CD4-positive, alpha-beta memory T cell (primary cell): ENCODE measurements around the gene ATP6V1G2. TPM values are rescaled to one million over a fixed set of nuclear protein-coding genes. Genes with fewer than 3 reads are reported as not detected.

Experiments used
- CTCF ChIA-PET: fragments of 350-600 bp; sonication (Branson Sonifier 250); formaldehyde crosslinking; loops from one replicate; lab custom pipeline; 2021; ENCODE audit warnings: inconsistent platforms; ENCODE audit not compliant: partially characterized antibody; lab: Charles Lee
- POLR2A ChIA-PET: fragments of 350-600 bp; sonication (Branson Sonifier 250); formaldehyde crosslinking; loops from one replicate; lab custom pipeline; 2021; ENCODE audit not compliant: partially characterized antibody; lab: Charles Lee
- DNase-seq, 5 donors: peaks; one replicate each; pipeline versions ENCODE4 v3.0.0 to v3.0.0-alpha.2; 2020 to 2022; ENCODE audit warnings: mixed read lengths in 1 of 5
- H3K27ac ChIP-seq: one replicate; pipeline ENCODE4 v1.7.0; 2013; ENCODE audit warnings: low read depth, low read length
- H3K27me3 ChIP-seq: 2 replicates; pipeline ENCODE4 v1.7.0; 2013; ENCODE audit warnings: mild to moderate bottlenecking, low read length, moderate library complexity; ENCODE audit not compliant: insufficient read depth
- H3K36me3 ChIP-seq: 2 replicates; pipeline ENCODE4 v1.7.0; 2013; ENCODE audit warnings: mild to moderate bottlenecking, low read length, moderate library complexity; ENCODE audit not compliant: insufficient read depth
- H3K4me1 ChIP-seq: 2 replicates; pipeline ENCODE4 v1.7.0; 2013; ENCODE audit warnings: mild to moderate bottlenecking, low read length, moderate library complexity; ENCODE audit not compliant: insufficient read depth
- H3K4me3 ChIP-seq, 2 donors: one replicate each; pipeline ENCODE4 v1.7.0; 2013; ENCODE audit warnings: low read length in 2 of 2, mild to moderate bottlenecking in 1 of 2
- H3K9me3 ChIP-seq, 2 donors: one replicate each; pipeline ENCODE4 v1.7.0; 2013; ENCODE audit warnings: low read length in 2 of 2, control low read depth in 1 of 2; ENCODE audit not compliant: control insufficient read depth in 1 of 2
- H3K27ac Mint-ChIP-seq, 7 donors: one replicate each; pipeline ENCODE4 v1.8.0; 2020 to 2021; ENCODE audit warnings: mixed read lengths in 7 of 7, mild to moderate bottlenecking in 6 of 7, inconsistent platforms in 3 of 7, moderate library complexity in 3 of 7
- H3K27me3 Mint-ChIP-seq, 2 donors: one replicate each; pipeline ENCODE4 v1.8.0; 2020 to 2021; ENCODE audit warnings: mixed read lengths in 2 of 2
- H3K36me3 Mint-ChIP-seq, 2 donors: one replicate each; pipeline ENCODE4 v1.8.0; 2020 to 2021; ENCODE audit warnings: mixed read lengths in 2 of 2, inconsistent platforms in 1 of 2, mild to moderate bottlenecking in 1 of 2
- H3K4me1 Mint-ChIP-seq, 4 donors: one replicate each; pipeline ENCODE4 v1.8.0; 2020 to 2021; ENCODE audit warnings: mixed read lengths in 4 of 4, mild to moderate bottlenecking in 1 of 4
- H3K4me3 Mint-ChIP-seq, 8 donors: one replicate each; pipeline ENCODE4 v1.8.0; 2020 to 2021; ENCODE audit warnings: mixed read lengths in 8 of 8, mild to moderate bottlenecking in 7 of 8, moderate library complexity in 6 of 8, inconsistent platforms in 3 of 8
- H3K9me3 Mint-ChIP-seq, 8 donors: one replicate each; pipeline ENCODE4 v1.8.0; 2020 to 2021; ENCODE audit warnings: mixed read lengths in 8 of 8, mild to moderate bottlenecking in 5 of 8, inconsistent platforms in 3 of 8, moderate library complexity in 1 of 8
- intact Hi-C: fragments of 100-400 bp; cut with micrococcal nuclease; formaldehyde crosslinking; loops from one replicate; pipeline ENCODE4 v1.15.1; 2023
- polyA plus RNA-seq, 2 donors: library from polyadenylated mRNA; unstranded; fragments of 300-500 nt; fragmentation: Illumina TruSeq; gene quantifications; one replicate each; pipeline ENCODE4 v1.2.3, GENCODE V29; 2021
- total RNA-seq, 2 experiments: library from RNA; stranded (reverse); gene quantifications; one replicate each; pipeline ENCODE4 v1.2.3, GENCODE V29; 2021

Gene ATP6V1G2
- total and polyA plus RNA-seq, 4 experiments from 2014 or later, result 0.84 to 7.2 (median 3.5) TPM

GRCh38 chr6:31573239-31574105, 27.1 kb upstream of the ATP6V1G2 start:
- peaks cover 23 to 41% of the 10 kb centered on the region in 2 donors for H3K36me3 Mint-ChIP-seq

GRCh38 chr6:31572041-31572911, 25.9 kb upstream of the ATP6V1G2 start, which contains the start of gene LTA:
LTA (plus strand) TSS chr6:31572289; CDS start chr6:31572743, 454 bp downstream.
- peak within 1 kb of the TSS; percentile 96 to 100 (median 99) for H3K27ac Mint-ChIP-seq
- peaks cover 3% of the 10 kb centered on the region for H3K36me3 ChIP-seq
- peak; percentile 78 to 90 (median 81) for DNase-seq
- POLR2A ChIA-PET, result interaction anchor here (1.1 to 52.5 kb wide), 3 partner anchors 9 to 77 kb away, joined by 3 to 3597 read pairs (median 3597); partner anchors contain the start of genes ATP6V1G2, DDX39B, LST1 and LTA
- H3K36me3 Mint-ChIP-seq, result peaks cover 15 to 42% of the 10 kb centered on the region in 2 donors
- H3K4me3 Mint-ChIP-seq, result peak within 1 kb of the TSS; percentile 88 to 100 (median 99)
- H3K27me3 Mint-ChIP-seq, result no peaks in the 10 kb centered on the region
- H3K27me3 ChIP-seq, result no peaks in the 10 kb centered on the region
- H3K9me3 Mint-ChIP-seq, result peaks cover 0 to 7% (median 0%) of the 10 kb centered on the region in 8 donors
- no peaks in the 10 kb centered on the region for H3K9me3 ChIP-seq
- H3K4me1 Mint-ChIP-seq, result peaks cover 68 to 100% (median 79%) of the 10 kb centered on the region in 4 donors
- peak within 1 kb of the TSS; percentile 39 to 62 for H3K4me3 ChIP-seq
- intact Hi-C loops, result loop anchor here (1.0 kb wide), 3 partner anchors 8 to 30 kb away; partner anchors contain the start of gene DDX39B
- CTCF ChIA-PET, result interaction anchor here (1.0 to 35.1 kb wide), 6 partner anchors 9 to 26 kb away, joined by 4 to 1152 read pairs (median 324); partner anchors contain the start of genes ATP6V1G2, LST1, LTB and NCR3
- peaks cover 83% of the 10 kb centered on the region for H3K4me1 ChIP-seq
- H3K27ac ChIP-seq, result peak within 1 kb of the TSS; percentile 83

More at GRCh38 chr6:31573239-31574105, 27.1 kb upstream of the ATP6V1G2 start:
- ChIA-PET POLR2A (interaction anchor here (1.5 to 52.5 kb wide), 3 partner anchors 9 to 29 kb away, joined by 4 to 3597 read pairs (median 3597); partner anchors contain the start of genes ATP6V1G2, DDX39B, LST1 and LTA), CTCF (interaction anchor here (1.0 to 19.7 kb wide), 6 partner anchors 9 to 257 kb away, joined by 4 to 962 read pairs (median 10); partner anchors contain the start of genes ATP6V1G2, DDX39B, LST1 and LTB)
- Histone ChIP-seq H3K4me3 (peak overlapping the region in 1 of 2 donors; percentile 62), H3K27me3 (no peaks in the 10 kb centered on the region), H3K36me3 (peaks cover 12% of the 10 kb centered on the region), H3K27ac (peak overlapping the region; percentile 83), H3K4me1 (peaks cover 82% of the 10 kb centered on the region), H3K9me3 (no peaks in the 10 kb centered on the region)
- H3K4me1 Mint-ChIP-seq, result peaks cover 60 to 97% (median 75%) of the 10 kb centered on the region in 4 donors
- peak overlapping the region; percentile 96 to 100 (median 99) for H3K27ac Mint-ChIP-seq
- H3K9me3 Mint-ChIP-seq, result peaks cover 0 to 4% (median 0%) of the 10 kb centered on the region in 8 donors
- no peak for DNase-seq
- H3K27me3 Mint-ChIP-seq, result no peaks in the 10 kb centered on the region
- peak overlapping the region; percentile 57 to 100 (median 98) for H3K4me3 Mint-ChIP-seq
- intact Hi-C loops, result no loop called here

GRCh38 chr6:31569861-31570536, 23.6 kb upstream of the ATP6V1G2 start:
- H3K27me3 Mint-ChIP-seq, result no peaks in the 10 kb centered on the region
- CTCF ChIA-PET, result interaction anchor here (1.6 to 35.1 kb wide), 5 partner anchors 11 to 75 kb away, joined by 3 to 1152 read pairs (median 43); partner anchors contain the start of genes LTB and NCR3
- DNase-seq, result peak in 1 of 5 donors; percentile 1
- Histone ChIP-seq H3K4me1 (peaks cover 95% of the 10 kb centered on the region), H3K9me3 (no peaks in the 10 kb centered on the region), H3K27me3 (no peaks in the 10 kb centered on the region), H3K4me3 (no peak overlapping the region), H3K27ac (peak overlapping the region; percentile 79), H3K36me3 (no peaks in the 10 kb centered on the region)
- intact Hi-C loops, result no loop called here
- peaks cover 0 to 9% (median 0%) of the 10 kb centered on the region in 8 donors for H3K9me3 Mint-ChIP-seq
- peaks cover 6 to 26% of the 10 kb centered on the region in 2 donors for H3K36me3 Mint-ChIP-seq
- H3K27ac Mint-ChIP-seq, result peak overlapping the region; percentile 87 to 99 (median 97)
- POLR2A ChIA-PET, result interaction anchor here (1.7 to 52.5 kb wide), 3 partner anchors 7 to 82 kb away, joined by 6 to 3597 read pairs (median 3597); partner anchors contain the start of genes ATP6V1G2, BAG6, DDX39B and LST1
- H3K4me1 Mint-ChIP-seq, result peaks cover 64 to 90% (median 78%) of the 10 kb centered on the region in 4 donors
- H3K4me3 Mint-ChIP-seq, result peak overlapping the region in 5 of 8 donors; percentile 1 to 67 (median 47)

GRCh38 chr6:31568537-31568961, 22.1 kb upstream of the ATP6V1G2 start:
- H3K9me3 Mint-ChIP-seq, result peaks cover 0 to 9% (median 0%) of the 10 kb centered on the region in 8 donors
- no peak overlapping the region for H3K4me3 ChIP-seq
- H3K4me1 ChIP-seq, result peaks cover 90% of the 10 kb centered on the region
- H3K36me3 ChIP-seq, result no peaks in the 10 kb centered on the region
- peak overlapping the region; percentile 79 for H3K27ac ChIP-seq
- peak overlapping the region; percentile 7 to 83 (median 72) for H3K4me3 Mint-ChIP-seq
- ChIA-PET CTCF (interaction anchor here (1.1 to 35.1 kb wide), 7 partner anchors 9 to 75 kb away, joined by 3 to 1152 read pairs (median 10); partner anchors contain the start of genes LTB and NCR3), POLR2A (interaction anchor here (0.8 to 52.5 kb wide), 4 partner anchors 5 to 85 kb away, joined by 3 to 3597 read pairs (median 1800); partner anchors contain the start of genes ATP6V1G2, BAG6, DDX39B and LST1)
- no peaks in the 10 kb centered on the region for H3K9me3 ChIP-seq
- peaks cover 16 to 27% of the 10 kb centered on the region in 2 donors for H3K36me3 Mint-ChIP-seq
- H3K27me3 Mint-ChIP-seq, result no peaks in the 10 kb centered on the region
- no peaks in the 10 kb centered on the region for H3K27me3 ChIP-seq
- DNase-seq, result peak; percentile 81 to 93 (median 83)
- H3K27ac Mint-ChIP-seq, result peak overlapping the region; percentile 95 to 99 (median 98)
- peaks cover 58 to 87% (median 72%) of the 10 kb centered on the region in 4 donors for H3K4me1 Mint-ChIP-seq
- intact Hi-C loops, result loop anchor here (1.0 kb wide), 2 partner anchors 8 to 9 kb away; no protein-coding TSS in a partner anchor

GRCh38 chr6:31567531-31568370, 21.3 kb upstream of the ATP6V1G2 start:
- Mint-ChIP-seq H3K27me3 (no peaks in the 10 kb centered on the region), H3K4me3 (peak overlapping the region; percentile 48 to 83 (median 72)), H3K9me3 (peaks cover 0 to 9% (median 0%) of the 10 kb centered on the region in 8 donors), H3K36me3 (peaks cover 20 to 26% of the 10 kb centered on the region in 2 donors), H3K4me1 (peaks cover 53 to 87% (median 68%) of the 10 kb centered on the region in 4 donors), H3K27ac (peak overlapping the region; percentile 95 to 99 (median 98))
- Histone ChIP-seq H3K9me3 (no peaks in the 10 kb centered on the region), H3K36me3 (no peaks in the 10 kb centered on the region), H3K27ac (peak overlapping the region; percentile 79), H3K27me3 (no peaks in the 10 kb centered on the region), H3K4me1 (peaks cover 90% of the 10 kb centered on the region), H3K4me3 (no peak overlapping the region)
- intact Hi-C loops, result loop anchor here (1.0 kb wide), 2 partner anchors 8 to 9 kb away; no protein-coding TSS in a partner anchor
- peak in 4 of 5 donors; percentile 37 to 56 (median 45) for DNase-seq
- POLR2A ChIA-PET, result interaction anchor here (0.8 to 52.5 kb wide), 4 partner anchors 4 to 86 kb away, joined by 3 to 3597 read pairs (median 1800); partner anchors contain the start of genes ATP6V1G2, BAG6, DDX39B and LST1
- CTCF ChIA-PET, result interaction anchor here (0.9 to 35.1 kb wide), 7 partner anchors 9 to 75 kb away, joined by 3 to 1152 read pairs (median 4); partner anchors contain the start of genes LTB and NCR3
